Dedifferentiated amniotic fluid mesenchymal stem cell (primary cell): ENCODE measurements around the gene HEATR5B.
"Not testable (repeated sequence)": the region's sequence is repeated elsewhere in the genome, so short reads cannot be mapped to it uniquely, and the experiment has no call there.

Experiments
- DNase-seq: peaks from one replicate; pipeline ENCODE4 v3.0.0-alpha.2; 2016; ENCODE audit errors: extremely low spot score

The HEATR5B gene

DNA sequence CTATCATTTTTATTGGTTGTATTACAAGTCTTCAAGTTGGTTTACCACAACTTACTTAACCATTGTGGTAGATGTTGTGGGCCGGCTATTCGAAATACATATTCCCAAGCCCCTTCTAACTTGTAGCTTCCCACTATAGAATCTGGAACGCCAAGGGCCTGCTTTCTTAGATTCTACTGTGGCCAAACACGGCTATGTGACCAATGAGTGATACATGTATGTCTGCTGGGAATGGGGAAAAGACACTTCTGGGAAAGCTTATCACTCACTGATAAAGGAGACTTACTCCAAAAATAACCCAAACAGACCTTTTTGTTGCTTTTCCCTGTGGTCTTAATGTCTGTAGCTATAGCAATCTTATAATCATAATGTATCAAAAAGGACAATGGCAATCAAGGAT lies 142.3 kb downstream of the HEATR5B start:
- DNase-seq = no peak

DNA sequence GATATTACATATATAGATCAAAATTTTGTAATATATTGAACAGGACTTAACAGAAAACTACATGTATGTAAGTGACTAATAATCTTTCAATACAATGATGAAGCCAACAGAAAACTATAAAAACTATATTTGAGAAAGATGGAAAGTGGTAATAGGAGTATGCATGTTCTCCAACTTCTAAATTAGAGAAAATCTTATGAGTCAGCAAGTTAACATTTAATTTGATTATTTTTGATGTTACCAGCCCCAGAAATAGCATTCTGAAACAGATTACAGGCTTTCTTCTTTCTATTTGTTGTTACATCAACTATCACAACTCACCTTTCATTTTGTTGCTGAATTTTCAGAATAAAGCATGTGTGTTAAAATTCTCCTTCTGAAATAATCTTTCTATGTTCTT lies 147.6 kb downstream of the HEATR5B start:
- not testable (repeated sequence) for DNase-seq

DNA sequence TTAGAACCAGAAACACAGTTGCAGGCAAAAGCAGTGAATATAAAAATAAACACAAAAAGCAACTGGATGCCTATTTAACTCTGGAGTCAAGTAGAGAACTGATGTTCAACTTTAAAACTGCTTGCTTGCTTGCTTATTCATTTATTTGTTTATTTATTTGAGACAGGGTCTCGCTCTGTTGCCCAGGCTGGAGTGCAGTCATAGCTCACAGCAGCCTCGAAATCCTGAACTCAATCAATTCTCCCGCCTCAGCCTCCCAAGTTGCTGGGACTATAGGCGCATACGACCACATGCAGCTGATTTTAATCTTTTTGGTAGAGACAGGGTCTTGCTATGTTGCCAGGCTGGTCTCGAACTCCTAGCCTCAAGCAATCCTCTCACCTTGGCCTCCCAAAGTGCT lies 152.5 kb downstream of the HEATR5B start:
- DNase-seq = not testable (repeated sequence)
